ENCODE measurements around the gene INHBA.

GRCh38 chr7:41709621-41710020 lies 6.7 kb upstream of the INHBA start:
- TF ChIP-seq CTCF (IDR thresholded peaks at IDR 0.05; ENCODE audit: low read length) = no peak
- no peak for TF ChIP-seq EZH2 (optimal IDR thresholded peaks at IDR 0.05; ENCODE audit: low read depth, low read length)
